Globus pallidus (tissue), 1 donor: Measurements from ENCODE around the gene VPS13C.
A peak's percentile ranks its signal among the peaks of the same experiment; 100 is the strongest.

Experiments
- DNase-seq: peaks from one replicate; pipeline ENCODE4 v3.0.0-alpha.2; 2015; ENCODE audit warnings: low spot score

Gene VPS13C

DNA sequence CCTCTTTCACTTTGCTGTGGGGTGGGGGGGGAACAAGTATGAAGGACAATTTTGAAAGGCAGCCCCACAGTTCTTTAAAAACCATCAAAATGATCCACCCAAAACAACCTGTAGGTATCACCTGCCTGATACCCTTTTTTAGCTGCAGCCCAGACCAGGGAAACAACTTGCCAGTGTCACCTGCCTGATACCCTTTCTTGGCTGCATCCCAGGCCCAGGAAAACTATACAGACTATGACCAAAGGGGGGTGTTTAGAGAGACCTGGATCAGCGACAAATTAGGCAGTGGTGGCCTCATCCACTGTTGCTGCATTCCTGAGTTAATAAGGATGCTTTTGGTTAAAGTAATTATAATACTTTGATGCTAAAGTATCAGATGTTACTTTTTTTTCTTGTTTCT, 122.0 kb downstream of the VPS13C start:
- no peak for DNase-seq

DNA sequence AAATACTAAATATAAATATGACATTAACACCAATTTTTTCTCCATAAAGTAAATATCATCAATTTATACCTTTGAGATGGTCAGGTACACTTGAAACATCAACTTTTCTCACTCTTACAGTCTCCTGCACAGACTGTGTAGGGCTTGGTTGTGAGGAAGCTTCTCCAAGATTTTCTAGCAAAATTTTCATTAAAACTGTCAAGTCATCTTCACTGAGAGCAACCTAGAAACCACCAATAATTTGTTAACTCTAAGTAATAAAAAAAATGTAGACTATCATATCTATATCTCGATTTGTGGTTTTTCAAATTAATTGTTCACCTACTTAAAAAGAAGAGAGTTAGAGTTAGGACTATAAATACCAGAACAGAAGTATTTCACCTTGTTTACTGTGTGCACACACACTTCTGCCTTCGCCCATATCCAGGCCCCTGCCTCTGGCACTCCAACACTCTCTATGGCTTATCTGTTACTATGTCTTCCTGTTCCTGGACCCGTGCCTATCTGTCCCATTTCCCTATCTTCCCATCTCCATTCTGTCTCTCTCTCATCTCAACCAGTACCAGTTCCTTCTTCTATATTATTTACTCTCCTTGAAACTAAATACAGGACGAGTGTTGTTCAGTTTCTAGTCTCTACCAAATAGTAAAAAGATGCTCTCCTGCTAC, 123.6 kb downstream of the VPS13C start:
- no peak for DNase-seq

DNA sequence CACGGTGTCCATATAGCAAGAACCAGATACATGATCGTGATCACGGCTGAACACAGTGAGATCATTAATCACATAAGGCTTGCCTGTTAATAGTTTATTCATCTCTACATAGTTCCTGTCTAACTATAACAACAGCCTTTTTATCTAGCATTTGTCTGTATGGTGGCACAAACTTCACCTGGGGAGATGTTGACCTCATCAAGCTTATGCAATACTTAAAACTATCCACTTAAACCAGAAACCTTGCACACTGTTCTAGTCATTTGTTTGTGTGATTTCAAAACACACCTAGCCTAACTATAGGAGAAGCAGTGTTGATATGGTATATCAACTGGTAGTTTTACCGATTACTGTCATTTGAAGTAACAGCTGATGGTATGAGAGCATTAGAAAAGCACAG, 124.8 kb downstream of the VPS13C start:
- no peak for DNase-seq

DNA sequence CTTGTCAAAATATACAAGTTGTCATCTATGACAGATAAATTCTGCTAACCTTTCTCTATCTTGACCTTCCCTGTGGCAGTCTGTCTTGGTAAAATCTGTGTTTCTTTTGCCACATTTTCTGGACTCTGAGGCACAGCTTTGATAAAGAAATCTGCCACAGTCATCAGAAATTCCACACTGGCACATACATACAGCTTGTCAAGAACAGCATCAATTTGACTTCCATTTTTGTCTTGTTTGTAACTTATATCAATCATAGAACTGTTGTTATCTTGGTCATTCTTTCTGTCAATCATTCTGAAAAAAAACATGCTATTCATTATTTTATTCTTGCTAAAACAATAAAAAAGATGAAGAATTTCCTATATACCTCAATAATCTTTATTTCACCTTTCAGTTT, 130.8 kb downstream of the VPS13C start:
- DNase-seq: no peak

DNA sequence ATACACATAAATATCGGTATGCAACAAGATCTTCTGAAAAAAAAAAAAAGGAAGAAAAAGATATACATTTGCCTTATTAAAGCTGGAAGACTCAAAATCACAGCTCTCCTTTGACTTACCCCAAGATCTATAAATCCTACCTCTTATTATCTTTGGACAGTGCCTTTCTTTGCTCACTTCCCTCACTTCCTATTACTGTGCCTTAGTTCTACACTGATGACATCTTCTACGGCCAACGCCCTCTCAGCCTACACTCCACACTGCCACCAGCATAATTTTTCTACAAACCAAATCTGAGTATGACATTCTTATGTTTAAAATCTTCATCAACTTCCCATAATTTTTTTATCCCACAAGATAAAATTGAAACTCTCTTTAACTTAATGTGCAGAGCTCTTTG, 137.1 kb downstream of the VPS13C start:
- no peak for DNase-seq

DNA sequence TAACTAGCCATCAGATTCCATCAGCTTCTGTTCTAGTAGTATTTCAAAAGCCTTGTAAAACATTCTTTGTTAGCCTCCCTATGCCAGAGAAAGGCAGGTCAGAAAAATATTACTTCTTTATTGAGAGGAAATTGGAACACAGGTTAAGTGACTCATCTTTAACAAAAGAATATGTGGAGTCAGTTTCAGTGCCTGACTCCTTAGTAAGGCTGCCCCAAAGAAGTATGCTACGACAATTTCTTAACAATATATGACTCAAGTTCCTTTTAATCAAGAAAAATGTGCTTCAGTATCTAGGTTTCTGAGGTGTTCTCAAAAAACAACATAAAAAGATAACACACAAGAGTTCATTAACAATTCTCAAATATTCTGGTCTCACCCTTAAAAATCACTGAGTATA, 139.2 kb downstream of the VPS13C start:
- no peak for DNase-seq

DNA sequence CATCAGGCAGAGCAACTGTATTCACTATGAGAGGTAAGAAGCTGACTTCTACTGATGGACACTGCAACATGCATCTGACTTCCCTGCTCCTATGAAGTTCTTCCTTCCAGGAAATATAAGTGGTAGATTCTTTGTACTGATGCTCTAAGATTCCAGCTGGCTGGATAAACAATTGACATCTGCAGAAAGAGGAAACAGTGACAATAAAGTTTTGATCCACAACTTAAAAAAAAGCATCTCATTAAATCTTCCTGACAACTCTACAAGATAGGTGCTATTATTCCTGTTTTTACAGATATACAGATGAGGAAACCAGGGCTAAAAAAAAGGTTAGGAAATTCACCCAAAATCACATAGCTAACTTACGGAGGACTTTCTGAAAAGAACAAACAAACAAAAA, 142.8 kb downstream of the VPS13C start:
- no peak for DNase-seq

DNA sequence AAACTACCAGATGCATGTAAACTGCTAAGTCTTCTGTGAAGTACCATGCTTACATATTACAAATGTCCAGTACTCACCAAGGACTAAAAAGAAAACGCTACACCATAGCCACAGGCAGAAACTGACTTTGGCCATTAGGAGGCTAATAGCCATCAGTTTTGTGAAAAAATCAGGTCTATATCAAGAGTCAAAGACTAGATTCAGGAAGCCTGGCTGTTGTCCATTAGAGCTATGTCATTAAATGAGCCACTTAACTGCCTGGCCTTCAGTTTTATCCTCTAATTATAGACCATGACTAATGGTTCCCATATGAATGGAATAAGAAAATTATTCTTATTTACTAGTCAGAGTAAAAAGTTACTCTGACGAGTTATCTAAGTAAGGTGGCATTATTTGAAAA, 144.1 kb downstream of the VPS13C start:
- no peak for DNase-seq

DNA sequence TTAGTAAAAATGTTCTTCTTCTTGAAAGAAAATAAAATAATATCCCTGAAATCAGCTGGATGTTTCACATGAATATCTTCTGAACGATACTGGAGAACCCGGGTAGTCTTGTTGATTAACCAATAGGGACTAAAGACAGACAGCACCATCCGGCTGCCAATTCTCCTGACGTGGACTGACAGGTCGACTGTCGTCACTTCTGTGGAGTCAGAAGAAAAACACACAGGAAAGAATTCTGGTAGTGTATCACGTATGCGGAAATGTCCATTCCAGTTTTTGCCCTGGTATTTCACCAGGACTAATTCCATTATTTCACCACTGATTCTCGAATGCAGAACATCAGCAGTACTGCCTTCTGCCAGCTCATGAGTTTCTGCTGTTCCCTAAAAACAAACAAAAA, 144.6 kb downstream of the VPS13C start:
- no peak for DNase-seq

DNA sequence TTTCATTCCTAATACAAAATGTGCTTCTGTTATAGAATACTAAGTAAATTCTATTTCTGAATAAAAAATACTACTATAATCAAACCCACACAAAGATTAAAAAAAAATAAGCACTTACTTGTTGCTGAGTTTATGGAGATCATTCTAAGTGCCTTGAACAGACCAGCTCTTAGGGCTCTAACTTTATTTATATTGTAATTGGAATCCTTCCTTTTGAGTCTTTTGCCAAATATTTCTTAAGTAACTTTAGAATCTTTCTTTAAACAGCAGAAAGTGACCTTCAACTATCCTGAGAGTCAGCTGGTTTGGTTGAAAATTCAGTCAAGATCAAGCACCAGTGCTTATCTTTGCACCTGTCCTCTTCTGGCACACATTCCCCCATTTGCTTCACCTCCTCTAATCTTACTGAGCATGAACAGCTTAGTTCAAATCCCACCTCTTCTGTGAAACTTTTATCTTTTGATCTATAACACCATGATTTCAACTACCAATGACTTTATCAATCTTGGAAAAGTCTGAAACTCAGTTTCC, 149.3 kb downstream of the VPS13C start:
- no peak for DNase-seq

DNA sequence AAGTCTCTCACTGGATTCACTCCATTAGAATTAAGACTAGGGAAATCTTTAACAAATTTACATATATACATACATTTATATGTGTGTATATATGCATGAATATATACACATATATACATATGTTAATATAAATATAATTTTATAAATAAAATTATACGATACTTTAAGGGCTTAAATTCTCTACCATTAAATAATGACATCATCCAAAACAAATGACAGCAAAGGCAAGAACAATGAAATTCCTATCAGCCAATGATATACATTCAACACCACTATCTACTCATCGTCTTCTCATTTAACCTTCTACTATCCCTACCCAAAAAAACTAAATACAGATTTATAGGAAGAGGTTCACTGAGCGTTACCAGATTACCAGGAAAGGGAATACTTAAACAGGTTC, 152.0 kb downstream of the VPS13C start:
- no peak for DNase-seq

DNA sequence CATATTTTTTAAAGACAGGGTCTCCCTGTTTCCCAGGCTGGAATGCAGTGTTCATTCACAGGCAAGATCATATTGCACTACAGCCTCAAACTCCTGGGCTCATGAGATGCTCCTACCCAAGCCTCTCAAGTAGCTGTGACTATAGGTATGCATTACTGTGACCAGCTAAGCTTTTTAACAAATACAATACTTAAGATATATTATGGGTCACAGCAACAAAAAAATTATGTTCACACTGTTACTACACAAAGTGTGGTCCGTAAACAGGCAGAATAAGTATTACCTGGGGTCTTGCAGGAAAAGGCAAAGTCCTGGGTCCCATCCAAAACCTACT, 152.5 kb downstream of the VPS13C start:
- DNase-seq: no peak

DNA sequence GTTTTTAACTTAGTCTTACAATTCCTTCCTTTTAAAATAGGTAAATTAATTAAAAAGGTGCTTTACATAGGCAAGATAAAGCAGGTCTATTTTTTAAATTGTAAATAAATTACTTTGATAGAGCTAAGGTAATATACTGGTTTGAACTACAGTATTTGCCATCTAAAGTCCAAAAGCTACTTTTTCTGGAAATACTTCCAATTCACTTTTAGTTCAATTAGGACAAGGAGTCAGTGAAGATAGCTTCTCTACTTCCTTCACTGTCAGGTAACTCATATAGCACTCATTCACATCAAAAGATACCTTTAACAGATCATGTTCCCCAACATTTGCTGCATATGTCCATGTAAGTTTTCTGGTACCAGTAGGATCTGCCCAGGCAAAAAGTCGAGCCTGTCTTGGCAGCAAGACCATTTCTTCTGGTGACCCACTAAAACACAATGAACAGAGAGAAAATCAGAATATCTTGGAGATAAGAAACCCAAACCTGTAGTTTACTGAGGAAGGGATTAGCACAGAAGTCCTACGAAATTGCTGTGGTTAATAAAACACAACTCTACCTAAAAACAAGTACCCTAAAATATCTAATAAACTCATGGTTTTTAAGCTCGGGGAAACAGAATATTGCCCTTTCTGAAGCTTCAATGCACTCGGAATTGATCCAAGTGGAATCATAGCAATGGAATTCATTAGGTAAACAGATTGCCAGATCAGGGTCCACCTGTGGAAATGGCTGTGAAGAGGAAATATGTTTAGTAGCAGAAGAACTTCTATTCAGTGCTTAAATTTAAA, 153.1 kb downstream of the VPS13C start:
- no peak for DNase-seq

DNA sequence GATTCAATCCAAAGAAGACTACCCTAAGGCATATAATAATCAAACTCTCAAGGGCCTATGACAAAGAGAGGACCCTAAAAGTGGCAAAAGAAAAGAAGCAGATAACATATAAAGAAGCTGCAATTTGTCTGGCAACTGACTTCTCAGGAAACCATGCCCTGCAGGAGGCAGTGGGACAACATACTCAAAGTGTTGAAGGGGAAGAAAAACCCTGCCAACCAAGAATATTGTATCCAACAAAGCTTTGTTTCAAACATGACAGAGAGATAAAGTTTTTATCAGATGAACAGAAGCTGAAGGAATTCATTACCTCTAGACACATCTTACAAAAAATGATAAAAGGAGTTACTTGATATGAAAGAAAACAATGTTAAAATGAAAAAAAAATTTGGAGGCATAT, 167.1 kb downstream of the VPS13C start:
- no peak for DNase-seq

DNA sequence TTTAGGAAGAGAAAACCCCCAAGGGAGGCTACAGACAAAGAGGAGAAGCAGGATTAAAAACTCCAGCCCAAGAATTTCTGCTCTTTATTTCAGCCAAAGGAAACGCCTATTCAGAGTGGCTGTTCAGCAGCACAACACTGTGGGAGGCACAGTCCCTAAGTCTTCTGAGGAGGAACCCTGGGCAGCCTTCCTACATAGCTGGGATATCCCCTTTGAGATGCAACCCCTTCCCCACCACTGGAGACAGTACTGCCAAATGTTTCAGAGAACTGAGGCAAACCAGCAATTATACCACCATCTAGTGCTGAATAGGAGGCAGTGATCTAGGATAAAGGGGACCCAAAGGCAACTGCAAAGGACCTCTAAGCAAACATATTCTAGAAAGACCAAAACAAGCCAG, 168.1 kb downstream of the VPS13C start:
- no peak for DNase-seq

DNA sequence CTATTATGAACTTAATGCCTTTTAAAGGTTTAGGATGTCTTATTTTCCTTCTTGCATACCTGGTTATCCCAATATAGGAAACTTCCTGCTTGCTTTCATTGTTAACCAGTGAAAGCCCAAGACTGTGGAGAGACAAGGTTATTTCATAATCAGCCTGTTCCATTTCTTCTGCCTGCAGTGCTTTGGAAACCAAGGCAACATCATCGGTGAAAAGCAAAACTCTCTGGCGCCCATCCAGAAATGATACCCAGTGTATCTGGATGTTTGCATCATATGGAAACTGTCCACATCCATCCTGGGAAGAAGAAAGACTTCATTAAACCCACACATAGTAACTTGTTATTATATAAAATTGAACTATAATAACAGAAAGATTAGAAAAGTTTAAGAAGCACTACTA, 170.1 kb downstream of the VPS13C start:
- no peak for DNase-seq

DNA sequence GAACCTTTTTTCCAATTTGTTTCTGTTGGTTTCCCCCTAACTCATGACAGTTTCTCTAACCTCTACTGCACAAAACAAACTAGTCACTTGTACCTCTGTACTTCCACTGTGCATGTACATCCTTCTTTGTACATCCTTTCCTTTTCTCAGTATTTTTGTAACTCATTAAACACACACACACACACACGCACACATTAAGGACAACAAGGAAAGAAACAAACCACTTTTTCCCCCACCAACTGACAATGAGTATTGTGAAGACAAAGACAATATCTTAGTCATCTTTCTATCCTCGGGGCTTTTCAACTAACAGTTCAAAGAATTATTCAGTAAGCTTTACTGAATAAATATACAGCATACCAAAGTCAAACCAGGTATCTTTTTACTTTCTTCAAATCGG, 170.5 kb downstream of the VPS13C start:
- DNase-seq: no peak

DNA sequence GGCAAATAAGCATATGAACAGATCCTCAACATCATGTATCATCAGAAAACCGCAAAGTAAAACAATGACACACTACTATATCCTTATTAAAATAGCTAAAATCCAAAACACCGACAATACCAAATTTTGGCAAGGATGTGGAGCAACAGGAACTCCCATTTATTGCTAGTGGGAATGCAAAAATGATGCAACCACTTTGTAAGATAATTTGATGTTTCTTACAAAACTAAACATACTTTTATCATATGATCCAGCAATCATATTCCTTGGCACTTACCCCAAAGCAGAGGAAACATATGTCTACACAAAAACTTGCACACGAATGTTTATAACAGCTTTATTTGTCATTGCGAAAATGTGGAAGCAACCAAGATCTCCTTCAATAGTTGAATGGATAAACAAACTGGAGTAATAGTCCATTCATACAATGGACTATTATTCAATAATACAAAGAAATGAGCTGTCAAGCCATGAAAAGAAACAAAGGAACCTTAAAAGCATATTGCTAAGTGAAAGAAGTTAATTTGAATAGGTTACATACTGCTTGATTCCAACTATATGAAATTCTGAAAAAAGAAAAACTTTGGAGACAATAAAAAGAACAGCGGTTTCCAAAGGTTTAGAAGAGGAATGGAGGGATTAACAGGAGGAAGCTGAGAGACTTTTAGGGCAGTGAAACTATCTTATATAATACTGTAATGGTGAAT, 172.0 kb downstream of the VPS13C start:
- peak; percentile 11 for DNase-seq

DNA sequence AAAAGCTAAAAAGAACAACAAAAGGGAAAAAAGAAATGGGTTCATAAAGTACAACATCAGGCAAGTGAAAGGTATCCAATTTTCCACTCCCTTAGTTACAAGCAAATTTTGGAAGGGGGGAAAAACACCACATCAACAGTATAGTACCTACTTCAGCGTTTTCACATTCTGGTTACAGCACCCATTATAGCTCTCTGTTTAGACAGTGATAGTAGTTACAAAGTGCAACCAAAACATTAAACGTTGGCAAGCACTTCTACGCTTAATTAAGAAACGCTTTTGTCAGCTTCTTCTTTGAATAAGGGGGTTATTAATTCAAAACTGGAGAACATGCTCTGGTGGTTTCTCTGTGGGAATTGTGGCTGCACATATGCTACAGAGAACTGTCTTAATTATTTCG, 180.2 kb downstream of the VPS13C start:
- DNase-seq: no peak

DNA sequence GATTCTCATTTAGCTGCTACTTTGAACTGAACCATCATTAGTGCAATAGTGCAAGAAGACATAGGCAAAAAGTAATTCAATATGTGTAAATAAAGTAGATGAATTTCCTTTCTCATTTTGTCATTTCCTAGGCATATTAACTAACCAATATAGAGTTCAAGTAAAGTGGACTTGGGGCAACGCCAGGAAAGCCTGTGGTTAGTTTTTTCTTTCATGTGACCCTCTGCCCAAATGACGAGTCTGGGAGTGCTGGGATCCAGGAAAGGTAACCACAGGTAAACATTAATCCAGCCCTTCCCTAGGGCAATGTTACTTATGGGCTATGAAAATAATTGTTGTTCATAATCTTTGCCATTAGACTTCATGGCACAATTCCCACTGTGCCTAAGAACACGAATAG, 181.0 kb downstream of the VPS13C start:
- DNase-seq: no peak

DNA sequence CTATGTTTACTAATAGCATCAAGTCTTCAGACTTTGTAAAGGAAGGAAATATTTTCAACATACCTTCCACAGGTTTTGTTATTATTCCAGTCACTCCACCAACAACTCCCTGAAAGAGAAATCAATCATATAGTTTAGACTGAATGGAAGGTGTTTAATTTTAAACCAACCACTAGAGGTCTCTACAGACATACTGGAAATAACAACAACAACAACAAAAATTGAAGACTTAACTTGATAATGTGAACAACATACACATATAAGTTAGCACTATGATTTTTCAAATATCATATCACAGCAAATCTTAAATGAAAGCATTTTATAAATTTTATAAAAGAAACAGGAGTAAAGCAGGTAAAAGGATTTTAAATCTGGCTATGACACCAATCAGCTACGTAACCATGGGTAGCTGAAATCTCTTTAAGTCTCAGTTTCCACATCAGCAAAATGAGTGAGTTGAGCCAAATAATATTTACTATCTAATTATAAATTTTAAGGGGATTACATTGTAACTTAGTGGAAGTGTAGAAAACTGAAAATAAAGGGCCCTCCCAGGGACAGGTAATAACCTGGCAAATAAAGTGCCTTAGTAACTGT, 188.2 kb downstream of the VPS13C start:
- DNase-seq: peak; percentile 27

DNA sequence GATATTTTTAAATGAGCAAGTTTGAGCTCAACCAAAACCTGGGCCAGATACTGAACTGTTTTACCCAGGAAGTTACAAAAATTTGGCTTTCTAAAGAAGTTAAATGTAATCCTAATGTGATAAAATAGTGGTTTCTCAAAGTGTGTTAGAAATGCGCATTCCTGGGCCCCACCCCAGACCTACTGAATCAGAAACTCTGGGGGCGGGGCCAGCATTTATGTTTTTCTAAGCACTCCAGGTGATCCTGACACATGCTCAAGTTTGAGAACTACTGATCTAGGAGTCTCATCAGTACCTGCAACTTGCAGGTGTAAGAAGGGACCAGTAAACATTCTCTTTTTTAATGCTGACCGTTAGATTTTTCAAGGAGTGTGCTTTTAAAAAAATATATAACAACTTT, 190.6 kb downstream of the VPS13C start:
- DNase-seq: no peak

DNA sequence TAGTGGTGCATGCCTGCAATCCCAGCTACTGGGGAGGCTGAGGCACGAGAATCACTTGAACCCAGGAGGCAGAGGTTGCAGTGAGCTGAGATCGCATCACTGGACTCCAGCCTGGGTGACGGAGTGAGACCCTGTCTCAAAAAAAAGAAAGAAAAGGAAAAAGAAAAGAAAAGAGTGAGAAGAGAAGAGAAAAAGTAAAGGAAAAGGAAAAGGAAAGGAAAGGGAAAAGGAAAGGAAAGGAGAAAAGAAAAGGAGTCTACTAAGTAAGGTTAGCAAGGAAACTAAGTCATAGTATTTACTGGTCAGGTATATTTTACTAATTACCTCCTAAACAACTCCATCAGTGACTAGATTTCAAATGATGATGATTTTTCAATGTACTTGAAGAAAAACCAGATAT, 198.3 kb downstream of the VPS13C start:
- no peak for DNase-seq
